ENCODE results near the gene DDT.
"Not testable (repeated sequence)": the region's sequence is repeated elsewhere in the genome, so short reads cannot be mapped to it uniquely, and the experiment has no call there.

Gene DDT

GRCh38 chr22:23952794-23953405 is 21.3 kb downstream of the DDT start:
- DNase-seq (ENCODE audit: low read depth, low spot score), result not testable (repeated sequence)

GRCh38 chr22:23951383-23951782 is 22.9 kb downstream of the DDT start:
- DNase-seq (ENCODE audit: low read depth, low spot score), result peak; percentile 73

GRCh38 chr22:23949764-23950163 is 24.5 kb downstream of the DDT start:
- DNase-seq (ENCODE audit: low read depth, low spot score), result not testable (repeated sequence)

DNA sequence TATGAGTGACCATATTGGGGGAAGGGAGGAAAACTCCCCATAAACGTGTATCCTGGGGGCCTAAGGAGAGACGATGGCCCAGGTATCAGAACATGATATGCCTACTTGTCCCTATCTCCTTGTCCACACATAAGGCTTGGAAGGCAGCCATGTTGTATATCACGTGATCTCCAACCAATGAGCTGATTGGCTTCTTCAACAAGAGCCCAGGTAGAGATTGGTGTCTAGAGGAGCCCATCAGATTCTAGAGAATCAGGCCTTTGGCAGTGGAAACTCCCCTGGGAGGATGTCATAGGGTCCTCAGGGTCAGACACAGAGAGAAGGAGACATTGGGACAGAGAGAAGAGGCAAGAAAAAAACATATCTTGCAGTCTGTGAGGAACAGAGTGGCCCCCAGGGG is 26.9 kb downstream of the DDT start:
- DNase-seq (ENCODE audit: low read depth, low spot score), result not testable (repeated sequence)

DNA sequence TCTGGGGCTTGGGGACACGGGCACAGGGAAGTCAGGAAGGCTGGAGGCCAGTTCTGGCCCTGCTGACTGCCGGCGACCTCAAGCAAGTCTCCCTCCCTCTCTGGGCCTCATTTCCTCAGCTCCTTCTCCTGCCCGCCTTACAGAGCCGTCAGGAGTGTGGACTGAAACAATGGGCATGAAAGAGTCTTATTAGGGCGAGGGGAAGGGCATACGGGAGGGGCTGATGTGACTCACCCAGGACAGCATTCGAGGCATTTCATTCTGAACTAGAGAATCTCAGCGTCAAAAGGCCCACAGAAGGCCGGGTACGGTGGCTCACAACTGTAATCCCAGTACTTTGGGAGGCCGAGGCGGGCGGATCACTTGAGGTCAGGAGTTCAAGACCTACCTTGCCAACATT is 34.1 kb downstream of the DDT start:
- DNase-seq (ENCODE audit: low read depth, low spot score), result not testable (repeated sequence)

DNA sequence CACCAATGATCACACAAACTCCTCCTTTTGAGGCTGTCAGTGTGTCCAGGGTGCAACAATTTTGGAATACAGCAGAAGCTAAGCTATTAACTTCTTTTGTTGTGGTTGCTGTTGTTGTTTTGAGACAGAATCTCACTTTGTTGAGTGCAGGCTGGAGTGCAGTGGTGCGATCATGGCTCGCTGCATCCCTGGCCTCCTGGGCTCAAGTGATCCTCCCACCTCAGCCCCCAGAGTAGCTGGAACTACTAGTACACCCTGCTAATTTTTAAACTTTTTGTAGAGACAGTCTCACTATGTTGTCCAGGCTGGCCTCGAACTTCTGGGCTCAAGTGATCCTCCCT is 35.3 kb downstream of the DDT start:
- DNase-seq (ENCODE audit: low read depth, low spot score), result no peak

DNA sequence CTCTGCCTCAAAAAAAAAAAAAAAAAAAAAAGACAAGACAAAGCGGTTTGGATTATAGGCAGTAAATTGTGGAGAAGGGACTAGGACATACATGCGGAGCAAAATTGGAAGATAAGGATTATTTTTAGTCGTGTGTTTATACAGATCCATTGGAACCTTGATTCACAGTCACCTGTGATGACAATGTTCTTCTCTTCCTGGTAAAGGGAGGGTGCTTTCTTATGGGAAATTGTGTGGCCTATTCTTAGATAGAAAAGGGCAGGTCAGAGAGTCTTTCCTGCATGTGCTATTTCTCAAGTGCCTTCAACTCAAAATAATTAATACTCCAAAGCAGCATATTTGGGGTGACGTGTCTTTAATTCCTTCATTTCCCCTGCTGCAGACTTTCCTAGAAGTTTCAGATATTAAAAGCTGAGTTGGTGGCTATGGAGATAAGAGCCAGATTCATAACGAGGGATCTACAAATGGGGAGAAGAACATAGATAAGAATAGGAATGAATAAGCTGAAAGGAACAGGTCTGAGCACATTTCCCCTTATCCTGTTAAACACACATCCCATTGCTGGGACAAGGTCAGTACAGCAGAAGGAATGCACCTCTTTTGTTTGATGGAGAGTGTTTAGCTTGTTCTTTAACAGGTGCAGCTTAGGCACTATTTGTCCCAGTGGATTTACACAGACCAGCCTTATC is 35.8 kb downstream of the DDT start:
- no peak for DNase-seq (ENCODE audit: low read depth, low spot score)

- DNase-seq (ENCODE audit: low read depth, low spot score), result no peak
These were observed 47.7 kb downstream of the DDT start for GRCh38 chr22:23926561-23926960.

DNA sequence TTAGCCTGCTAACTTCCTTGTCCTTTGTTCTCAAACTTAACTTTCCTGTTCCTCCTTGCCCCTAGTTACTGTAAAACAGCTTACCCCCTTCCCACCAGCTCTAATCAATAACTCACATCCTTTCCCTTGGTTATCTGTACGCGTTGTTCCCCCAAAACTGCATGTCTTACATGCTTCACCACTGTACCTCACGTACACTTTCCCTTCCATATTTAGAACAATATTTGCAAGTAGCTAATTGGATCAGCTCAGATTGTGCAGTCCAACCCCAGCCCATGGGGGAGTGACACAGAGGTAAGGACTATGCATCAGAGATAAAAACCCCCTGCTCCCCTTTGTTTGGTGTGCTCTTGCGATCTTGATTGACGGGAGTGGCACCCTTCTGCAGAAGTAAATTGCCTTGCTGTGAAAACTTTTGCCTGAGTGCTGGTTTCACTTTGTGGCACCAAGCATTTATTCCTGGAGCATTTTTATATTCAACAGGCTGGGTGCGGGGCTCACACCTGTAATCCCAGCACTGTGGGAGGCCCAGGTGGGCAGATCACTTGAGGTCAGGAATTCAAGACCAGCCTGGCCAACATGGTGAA is 49.1 kb downstream of the DDT start:
- DNase-seq (ENCODE audit: low read depth, low spot score), result no peak

DNA sequence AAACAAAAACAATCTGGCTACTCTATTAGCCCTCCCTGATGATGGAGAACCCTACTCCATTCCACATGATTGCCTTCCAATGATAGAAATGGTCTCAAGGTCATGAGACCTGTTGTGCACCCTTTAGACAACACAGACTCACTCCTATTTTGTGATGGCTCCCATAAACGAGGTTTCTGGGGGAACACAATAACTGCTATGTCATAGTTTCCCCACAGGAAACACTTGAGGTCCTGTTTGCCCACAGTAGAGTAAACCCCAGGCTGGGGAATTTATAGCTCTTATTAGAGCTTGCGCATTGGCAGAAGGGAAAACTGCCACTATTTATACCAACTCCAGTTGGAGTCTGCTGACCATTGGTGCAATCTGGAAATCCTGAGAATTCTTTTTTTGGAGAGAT is 51.3 kb downstream of the DDT start:
- no peak for DNase-seq (ENCODE audit: low read depth, low spot score)

DNA sequence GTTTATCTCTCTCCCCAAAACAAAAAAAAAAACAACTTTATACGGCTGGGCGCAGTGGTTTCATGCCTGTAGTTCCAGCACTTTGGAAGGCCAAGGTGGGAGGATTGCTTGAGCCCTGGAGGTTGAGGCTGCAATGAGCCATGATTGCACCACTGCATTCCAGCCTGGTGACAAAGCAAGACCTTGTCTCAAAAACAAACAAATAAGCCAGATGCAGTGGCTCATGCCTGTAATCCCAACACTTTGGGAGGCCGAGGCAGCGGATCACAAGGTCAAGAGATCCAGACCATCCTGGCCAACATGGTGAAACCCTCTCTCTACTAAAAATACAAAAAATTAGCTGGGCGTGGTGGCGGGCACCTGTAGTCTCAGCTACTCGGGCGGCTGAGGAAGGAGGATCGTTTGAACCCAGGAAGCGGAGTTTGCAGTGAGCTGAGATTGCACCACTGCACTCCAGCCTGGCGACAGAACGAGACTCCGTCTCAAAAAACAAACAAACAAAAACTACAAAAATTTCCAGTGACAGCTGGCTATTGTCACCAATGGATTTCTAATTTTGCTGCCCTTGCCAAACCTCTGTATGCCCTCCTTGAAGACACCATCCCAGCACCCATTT is 52.5 kb downstream of the DDT start:
- peak; percentile 39 for DNase-seq (ENCODE audit: low read depth, low spot score)
